ENCODE data around the gene EPHA8. TPM values are rescaled to one million over a fixed set of nuclear protein-coding genes. Genes with fewer than 3 reads are reported as not detected.

Gene EPHA8
- total RNA-seq, 1 experiment from 2014 or later: not detected

- no peaks in the 10 kb centered on the region for H3K36me3 ChIP-seq (ENCODE audit: low read depth)
- intact Hi-C loops (cut with micrococcal nuclease; ENCODE audit: unreplicated experiment): no loop called here
- H3F3A ChIP-seq (ENCODE audit: insufficient read depth, low read depth): no peaks in the 10 kb centered on the region
- ChIA-PET POLR2A (ENCODE audit: unreplicated experiment) (interaction anchor here (0.6 kb wide), 1 partner anchor 595 kb away, joined by 4 read pairs; no protein-coding TSS in a partner anchor), CTCF (no interaction called here)
- no peaks in the 10 kb centered on the region for H3K79me2 ChIP-seq (ENCODE audit: low read depth)
- H3K4me2 ChIP-seq: no peak overlapping the region
- TF ChIP-seq CTCF (conservative IDR thresholded peaks at IDR 0.05) (no peak), EZH2 (IDR thresholded peaks at IDR 0.05; ENCODE audit: low read depth) (no peak)
- no peak overlapping the region for H3K4me3 ChIP-seq
- no peaks in the 10 kb centered on the region for H3K4me1 ChIP-seq (replicated peaks; ENCODE audit: insufficient read depth)
- DNase-seq: no peak
- H3K9me2 ChIP-seq (ENCODE audit: insufficient read depth): no peaks in the 10 kb centered on the region
- no peak overlapping the region for H3K27ac ChIP-seq
- no peaks in the 10 kb centered on the region for H4K20me1 ChIP-seq (ENCODE audit: insufficient read depth)
- no peak overlapping the region for H2AFZ ChIP-seq
- no peaks in the 10 kb centered on the region for H3K9me3 ChIP-seq (ENCODE audit: insufficient read depth, low read depth)
- no TSS peak for BruUV-seq (replicated peaks)
- peaks cover 74% of the 10 kb centered on the region for H3K27me3 ChIP-seq (ENCODE audit: insufficient read depth, low read depth)
These were observed 49.6 kb downstream of the EPHA8 start for GRCh38 chr1:22612671-22613571.

DNA sequence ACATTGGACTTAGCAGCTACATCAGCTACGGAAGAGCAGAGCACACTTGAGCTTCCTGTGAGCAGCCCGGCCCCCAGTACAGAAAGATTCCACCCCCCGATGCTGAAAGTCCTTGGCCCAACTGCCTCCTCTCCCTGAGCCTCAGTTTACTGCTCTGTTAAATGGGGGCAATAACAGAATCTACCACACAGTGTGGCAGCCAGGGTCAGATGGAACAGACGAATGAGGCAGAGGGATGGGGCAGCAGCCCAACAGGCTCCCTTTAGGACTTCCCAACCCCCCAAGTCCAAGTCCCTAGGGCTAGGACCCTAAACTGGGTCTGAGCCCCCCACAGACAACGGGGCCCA, 50.3 kb downstream of the EPHA8 start:
- CTCF ChIA-PET: no interaction called here
- POLR2A ChIA-PET (ENCODE audit: unreplicated experiment): no interaction called here
- no peak for DNase-seq
- Histone ChIP-seq H3K4me2 (no peak overlapping the region), H2AFZ (no peak overlapping the region), H3K27me3 (ENCODE audit: insufficient read depth, low read depth) (peaks cover 74% of the 10 kb centered on the region), H3K27ac (no peak overlapping the region), H4K20me1 (ENCODE audit: insufficient read depth) (no peaks in the 10 kb centered on the region), H3F3A (ENCODE audit: insufficient read depth, low read depth) (no peaks in the 10 kb centered on the region), H3K4me1 (replicated peaks; ENCODE audit: insufficient read depth) (no peaks in the 10 kb centered on the region), H3K4me3 (no peak overlapping the region), H3K36me3 (ENCODE audit: low read depth) (no peaks in the 10 kb centered on the region), H3K9me3 (ENCODE audit: insufficient read depth, low read depth) (no peaks in the 10 kb centered on the region), H3K79me2 (ENCODE audit: low read depth) (no peaks in the 10 kb centered on the region), H3K9me2 (ENCODE audit: insufficient read depth) (no peaks in the 10 kb centered on the region)
- intact Hi-C loops (cut with micrococcal nuclease; ENCODE audit: unreplicated experiment): no loop called here
- TF ChIP-seq EZH2 (IDR thresholded peaks at IDR 0.05; ENCODE audit: low read depth) (no peak), CTCF (conservative IDR thresholded peaks at IDR 0.05) (no peak)
- BruUV-seq (replicated peaks): no TSS peak

DNA sequence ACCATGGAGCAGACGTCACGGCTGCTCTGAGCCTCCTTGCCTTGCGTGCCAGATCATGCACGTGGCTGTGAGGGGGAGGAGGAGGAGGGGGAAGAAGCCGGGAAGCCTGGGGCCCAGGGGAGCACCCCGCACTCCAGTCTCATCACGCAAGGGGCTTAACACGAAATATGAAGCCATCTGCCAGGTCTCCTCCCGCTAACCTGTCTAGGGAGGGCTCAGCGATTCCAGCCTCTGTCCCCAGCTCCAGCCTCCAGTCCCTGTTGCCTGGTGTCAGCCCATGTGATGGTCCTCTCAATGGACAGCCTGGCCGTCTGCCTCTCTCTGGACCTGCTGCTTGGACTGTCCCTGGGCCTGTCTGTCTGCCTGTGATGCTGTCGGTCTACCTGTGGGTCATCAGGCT, 50.7 kb downstream of the EPHA8 start:
- Histone ChIP-seq H2AFZ (no peak overlapping the region), H3F3A (ENCODE audit: insufficient read depth, low read depth) (no peaks in the 10 kb centered on the region), H3K27ac (no peak overlapping the region), H3K79me2 (ENCODE audit: low read depth) (no peaks in the 10 kb centered on the region), H3K4me3 (no peak overlapping the region), H3K9me3 (ENCODE audit: insufficient read depth, low read depth) (no peaks in the 10 kb centered on the region), H3K4me1 (replicated peaks; ENCODE audit: insufficient read depth) (no peaks in the 10 kb centered on the region), H3K4me2 (no peak overlapping the region), H3K27me3 (ENCODE audit: insufficient read depth, low read depth) (peaks cover 74% of the 10 kb centered on the region), H3K36me3 (ENCODE audit: low read depth) (no peaks in the 10 kb centered on the region), H4K20me1 (ENCODE audit: insufficient read depth) (no peaks in the 10 kb centered on the region), H3K9me2 (ENCODE audit: insufficient read depth) (no peaks in the 10 kb centered on the region)
- TF ChIP-seq CTCF (conservative IDR thresholded peaks at IDR 0.05) (no peak), EZH2 (IDR thresholded peaks at IDR 0.05; ENCODE audit: low read depth) (no peak)
- DNase-seq: no peak
- intact Hi-C loops (cut with micrococcal nuclease; ENCODE audit: unreplicated experiment): no loop called here
- ChIA-PET POLR2A (ENCODE audit: unreplicated experiment) (no interaction called here), CTCF (no interaction called here)
- no TSS peak for BruUV-seq (replicated peaks)
